ENCODE data around the gene LMO1. TPM values are rescaled to one million over a fixed set of nuclear protein-coding genes. Genes with fewer than 3 reads are reported as not detected.

Gene LMO1
- total and polyA plus RNA-seq, 7 donors = 0.74 to 9.3 (median 3.2) TPM

DNA sequence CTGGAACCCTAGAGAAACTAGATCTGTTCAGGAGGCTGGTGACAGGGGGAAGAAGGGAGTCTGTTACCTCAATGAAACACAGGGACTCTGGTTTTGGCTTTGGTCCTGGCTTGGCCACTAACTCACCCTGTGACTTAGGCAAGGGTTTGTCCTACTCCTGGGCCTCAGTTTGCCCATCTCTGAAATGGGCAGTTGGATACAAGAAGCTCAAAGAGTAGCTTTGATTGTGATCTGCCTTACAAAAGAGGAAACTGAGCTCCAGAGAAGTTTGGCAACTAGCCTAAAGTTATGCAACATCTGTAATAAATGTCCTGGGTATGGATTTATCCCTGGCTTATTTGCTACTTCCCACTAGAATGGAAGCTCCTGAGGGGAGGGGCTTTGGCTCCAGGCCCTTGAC is 24.0 kb upstream of the LMO1 start:
- H3K4me1 ChIP-seq = peaks cover 7% of the 10 kb centered on the region
- intact Hi-C loops (cut with DNase I) = no loop called here
- ATAC-seq (no peak), DNase-seq (no peak)
- peaks cover 0 to 6% (median 1%) of the 10 kb centered on the region in 3 donors for H3K27me3 ChIP-seq (ENCODE audit: insufficient read depth in 3 of 3, low read length in 2 of 3)
- no peak overlapping the region for H3K4me3 ChIP-seq
- no peaks in the 10 kb centered on the region for H3K9me3 ChIP-seq
- H3K27ac ChIP-seq = no peak overlapping the region
- H3K36me3 ChIP-seq (ENCODE audit: insufficient read depth in 1 of 2, low read depth in 1 of 2) = no peaks in the 10 kb centered on the region
- TF ChIP-seq, protein P1, sequence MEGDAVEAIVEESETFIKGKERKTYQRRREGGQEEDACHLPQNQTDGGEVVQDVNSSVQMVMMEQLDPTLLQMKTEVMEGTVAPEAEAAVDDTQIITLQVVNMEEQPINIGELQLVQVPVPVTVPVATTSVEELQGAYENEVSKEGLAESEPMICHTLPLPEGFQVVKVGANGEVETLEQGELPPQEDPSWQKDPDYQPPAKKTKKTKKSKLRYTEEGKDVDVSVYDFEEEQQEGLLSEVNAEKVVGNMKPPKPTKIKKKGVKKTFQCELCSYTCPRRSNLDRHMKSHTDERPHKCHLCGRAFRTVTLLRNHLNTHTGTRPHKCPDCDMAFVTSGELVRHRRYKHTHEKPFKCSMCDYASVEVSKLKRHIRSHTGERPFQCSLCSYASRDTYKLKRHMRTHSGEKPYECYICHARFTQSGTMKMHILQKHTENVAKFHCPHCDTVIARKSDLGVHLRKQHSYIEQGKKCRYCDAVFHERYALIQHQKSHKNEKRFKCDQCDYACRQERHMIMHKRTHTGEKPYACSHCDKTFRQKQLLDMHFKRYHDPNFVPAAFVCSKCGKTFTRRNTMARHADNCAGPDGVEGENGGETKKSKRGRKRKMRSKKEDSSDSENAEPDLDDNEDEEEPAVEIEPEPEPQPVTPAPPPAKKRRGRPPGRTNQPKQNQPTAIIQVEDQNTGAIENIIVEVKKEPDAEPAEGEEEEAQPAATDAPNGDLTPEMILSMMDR (IDR thresholded peaks at IDR 0.05) = no peak

DNA sequence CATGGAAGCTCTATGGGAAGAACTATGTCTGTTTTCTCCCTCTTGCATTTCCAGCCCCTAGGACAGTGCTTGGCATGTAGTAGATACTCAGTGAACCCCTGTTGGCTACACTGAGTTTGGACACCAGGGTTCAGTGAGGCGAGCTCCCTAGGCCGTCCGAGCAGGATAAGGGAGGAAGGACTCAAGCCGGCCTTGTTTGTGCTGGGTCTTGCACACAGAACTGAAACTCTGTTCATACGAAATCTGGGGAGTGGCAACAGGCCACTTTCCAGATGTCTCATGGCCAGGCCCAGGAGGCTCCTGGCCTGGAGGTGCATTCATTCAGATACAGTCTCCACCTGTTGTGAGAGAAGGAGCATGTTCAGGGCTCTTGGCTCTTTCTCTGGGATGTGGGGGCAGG is 23.6 kb upstream of the LMO1 start:
- TF ChIP-seq, protein P1 (IDR thresholded peaks at IDR 0.05) = no peak
- H3K27me3 ChIP-seq (ENCODE audit: insufficient read depth in 3 of 3, low read length in 2 of 3) = peaks cover 0 to 6% (median 1%) of the 10 kb centered on the region in 3 donors
- intact Hi-C loops (cut with DNase I) = no loop called here
- H3K27ac ChIP-seq = no peak overlapping the region
- H3K4me3 ChIP-seq = no peak overlapping the region
- ATAC-seq (no peak), DNase-seq (no peak)
- peaks cover 7% of the 10 kb centered on the region for H3K4me1 ChIP-seq
- WGBS, 3 donors = 89 to 96% (median 90%) methylated on average over 5 of the region's 5 CpGs
- no peaks in the 10 kb centered on the region for H3K36me3 ChIP-seq (ENCODE audit: insufficient read depth in 1 of 2, low read depth in 1 of 2)
- H3K9me3 ChIP-seq = no peaks in the 10 kb centered on the region

DNA sequence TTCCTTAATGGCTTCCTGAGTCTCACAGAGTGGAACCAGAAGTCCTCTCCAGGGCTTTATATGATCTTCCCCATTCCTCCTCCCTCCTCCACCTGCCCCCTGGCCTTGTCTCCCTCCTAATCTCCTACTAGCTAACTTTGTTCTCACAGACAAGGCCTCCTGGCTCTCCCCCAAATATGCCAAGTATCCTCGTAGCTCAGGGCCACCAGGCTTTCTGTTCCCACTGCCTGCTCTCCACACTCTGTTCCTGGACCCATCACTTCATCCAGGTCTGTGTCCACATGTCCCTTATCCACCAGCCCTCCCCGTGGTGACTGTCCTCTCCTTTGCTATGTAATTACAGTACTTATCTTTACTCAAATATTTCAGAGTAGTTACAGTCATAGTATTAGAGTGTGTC is 23.2 kb upstream of the LMO1 start:
- H3K36me3 ChIP-seq (ENCODE audit: insufficient read depth in 1 of 2, low read depth in 1 of 2) = no peaks in the 10 kb centered on the region
- H3K4me3 ChIP-seq = no peak overlapping the region
- peaks cover 7% of the 10 kb centered on the region for H3K4me1 ChIP-seq
- no peaks in the 10 kb centered on the region for H3K9me3 ChIP-seq
- DNase-seq (no peak), ATAC-seq (no peak)
- no peak overlapping the region for H3K27ac ChIP-seq
- intact Hi-C loops (cut with DNase I) = no loop called here
- TF ChIP-seq, protein P1 (IDR thresholded peaks at IDR 0.05) = no peak
- 53 to 74% (median 66%) methylated on average over 2 of the region's 2 CpGs for WGBS, 3 donors
- peaks cover 0 to 6% (median 1%) of the 10 kb centered on the region in 3 donors for H3K27me3 ChIP-seq (ENCODE audit: insufficient read depth in 3 of 3, low read length in 2 of 3)

DNA sequence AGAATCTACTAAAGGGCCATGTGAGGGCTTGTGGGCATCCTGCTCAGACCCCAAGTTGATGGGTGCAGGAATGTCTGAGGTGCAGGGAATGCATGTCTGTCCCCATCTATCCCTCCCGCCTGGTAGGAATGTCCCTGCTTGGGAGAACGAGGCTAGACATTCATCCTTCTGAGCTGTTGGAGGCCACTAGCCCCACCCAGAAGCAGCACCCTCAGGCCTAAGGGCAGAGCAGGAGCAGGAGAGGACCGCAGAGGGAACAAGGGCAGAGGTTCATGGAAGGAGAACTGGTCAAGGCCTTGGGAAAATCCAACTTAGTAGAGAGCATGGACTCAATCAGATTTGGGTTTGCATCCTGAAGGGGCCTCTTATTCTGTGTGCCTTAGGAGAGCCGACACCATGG is 22.1 kb upstream of the LMO1 start:
- H3K27me3 ChIP-seq (ENCODE audit: insufficient read depth in 3 of 3, low read length in 2 of 3) = peaks cover 0 to 6% (median 0%) of the 10 kb centered on the region in 3 donors
- whole genome bisulfite sequencing, 3 donors = 86 to 89% (median 89%) methylated on average over 4 of the region's 4 CpGs
- intact Hi-C loops (cut with DNase I) = no loop called here
- H3K9me3 ChIP-seq = no peaks in the 10 kb centered on the region
- DNase-seq = no peak
- peaks cover 7% of the 10 kb centered on the region for H3K4me1 ChIP-seq
- no peak for ATAC-seq
- no peaks in the 10 kb centered on the region for H3K36me3 ChIP-seq (ENCODE audit: insufficient read depth in 1 of 2, low read depth in 1 of 2)
- H3K4me3 ChIP-seq = no peak overlapping the region
- TF ChIP-seq, protein P1 (IDR thresholded peaks at IDR 0.05) = no peak
- H3K27ac ChIP-seq = no peak overlapping the region

DNA sequence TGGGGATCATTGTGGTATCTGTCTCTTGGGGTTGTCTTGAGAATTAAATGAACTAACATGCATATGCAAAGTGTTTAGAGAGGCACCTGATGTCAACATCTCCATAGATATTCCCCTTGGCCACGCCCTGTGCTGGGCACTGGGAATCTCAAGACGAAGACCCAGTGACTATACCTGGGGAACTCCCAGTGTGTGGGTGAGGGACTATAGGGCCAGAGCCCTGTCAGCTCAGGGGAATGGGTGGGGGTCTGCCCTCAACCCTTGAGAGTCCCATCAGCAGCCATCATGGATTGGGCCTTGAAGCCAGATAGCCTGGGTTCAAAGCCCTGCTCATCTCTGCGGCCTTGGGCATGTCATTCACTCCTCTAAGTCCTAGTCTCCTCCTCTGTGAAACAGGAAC is 21.6 kb upstream of the LMO1 start:
- TF ChIP-seq, protein P1 (IDR thresholded peaks at IDR 0.05) = no peak
- intact Hi-C loops (cut with DNase I) = no loop called here
- Histone ChIP-seq H3K4me1 (peaks cover 7% of the 10 kb centered on the region), H3K9me3 (no peaks in the 10 kb centered on the region), H3K36me3 (ENCODE audit: insufficient read depth in 1 of 2, low read depth in 1 of 2) (no peaks in the 10 kb centered on the region), H3K4me3 (no peak overlapping the region), H3K27ac (no peak overlapping the region), H3K27me3 (ENCODE audit: insufficient read depth in 3 of 3, low read length in 2 of 3) (peaks cover 0 to 6% (median 0%) of the 10 kb centered on the region in 3 donors)
- ATAC-seq (no peak), DNase-seq (no peak)
- 96 to 97% (median 96%) methylated on average over 3 of the region's 3 CpGs for WGBS, 3 donors
